ENCODE measurements around the gene SERTM1. TPM values are rescaled to one million over a fixed set of nuclear protein-coding genes. Genes with fewer than 3 reads are reported as not detected.

The SERTM1 gene
- polyA plus RNA-seq, 1 donor from 2014 or later, result not detected

- H3K27me3 ChIP-seq (ENCODE audit: insufficient read depth, low read depth, low read length), result no peaks in the 10 kb centered on the region
- H3K79me2 ChIP-seq (replicated peaks; ENCODE audit: insufficient read depth, low read length), result no peaks in the 10 kb centered on the region
- no peak overlapping the region for H3K4me2 ChIP-seq (ENCODE audit: low read length)
- no peak for TF ChIP-seq CTCF (IDR thresholded peaks at IDR 0.05; ENCODE audit: poor library complexity, severe bottlenecking)
- no peak for TF ChIP-seq RAD21 (conservative IDR thresholded peaks at IDR 0.05)
- TF ChIP-seq REST (IDR thresholded peaks at IDR 0.05; ENCODE audit: borderline replicate concordance), result no peak
- no peak for TF ChIP-seq MXI1 (conservative IDR thresholded peaks at IDR 0.05; ENCODE audit: poor library complexity, severe bottlenecking)
- no peak for TF ChIP-seq POLR2AphosphoS5 (IDR thresholded peaks at IDR 0.05)
- TF ChIP-seq TAF1 (IDR thresholded peaks at IDR 0.05; ENCODE audit: low read depth), result no peak
- no peak for TF ChIP-seq EZH2 (IDR thresholded peaks at IDR 0.05; ENCODE audit: borderline replicate concordance, insufficient read depth, low read length, poor library complexity, severe bottlenecking)
- TF ChIP-seq EP300 (conservative IDR thresholded peaks at IDR 0.05; ENCODE audit: poor library complexity, severe bottlenecking), result no peak
- no peak for TF ChIP-seq SMC3 (conservative IDR thresholded peaks at IDR 0.05; ENCODE audit: poor library complexity)
- H3K4me3 ChIP-seq (ENCODE audit: low read length), result no peak overlapping the region
- H3K27ac ChIP-seq (ENCODE audit: low read length), result no peak overlapping the region
- no peak overlapping the region for H3K9ac ChIP-seq (ENCODE audit: low read length)
- H4K20me1 ChIP-seq (ENCODE audit: insufficient read depth), result no peaks in the 10 kb centered on the region
- no peaks in the 10 kb centered on the region for H3K9me2 ChIP-seq (ENCODE audit: insufficient read depth, low read length)
- H3F3A ChIP-seq (ENCODE audit: insufficient read depth, low read length, poor library complexity, severe bottlenecking), result no peaks in the 10 kb centered on the region
- no peaks in the 10 kb centered on the region for H3K9me3 ChIP-seq (ENCODE audit: low read length)
- H3K36me3 ChIP-seq (ENCODE audit: insufficient read depth, low read length), result no peaks in the 10 kb centered on the region
- H2AFZ ChIP-seq (ENCODE audit: low read depth, low read length), result no peak overlapping the region
Measured at GRCh38 chr13:36630181-36630803, 43.5 kb upstream of the SERTM1 start.

GRCh38 chr13:36639610-36640009 lies 34.2 kb upstream of the SERTM1 start:
- no peaks in the 10 kb centered on the region for H3K9me2 ChIP-seq (ENCODE audit: insufficient read depth, low read length)

More at GRCh38 chr13:36639610-36640009, 34.2 kb upstream of the SERTM1 start:
- H4K20me1 ChIP-seq (ENCODE audit: insufficient read depth), result no peaks in the 10 kb centered on the region
- H3K36me3 ChIP-seq (ENCODE audit: insufficient read depth, low read length), result no peaks in the 10 kb centered on the region
- H3K9me3 ChIP-seq (ENCODE audit: low read length), result no peaks in the 10 kb centered on the region
- H3K9ac ChIP-seq (ENCODE audit: low read length), result no peak overlapping the region
- H3K27me3 ChIP-seq (ENCODE audit: insufficient read depth, low read depth, low read length), result no peaks in the 10 kb centered on the region
- no peak overlapping the region for H3K4me3 ChIP-seq (ENCODE audit: low read length)
- TF ChIP-seq POLR2AphosphoS5 (IDR thresholded peaks at IDR 0.05) (no peak), TAF1 (IDR thresholded peaks at IDR 0.05; ENCODE audit: low read depth) (no peak), EP300 (conservative IDR thresholded peaks at IDR 0.05; ENCODE audit: poor library complexity, severe bottlenecking) (no peak), MXI1 (conservative IDR thresholded peaks at IDR 0.05; ENCODE audit: poor library complexity, severe bottlenecking) (no peak), SMC3 (conservative IDR thresholded peaks at IDR 0.05; ENCODE audit: poor library complexity) (no peak), RAD21 (conservative IDR thresholded peaks at IDR 0.05) (no peak), CTCF (IDR thresholded peaks at IDR 0.05; ENCODE audit: poor library complexity, severe bottlenecking) (no peak), EZH2 (IDR thresholded peaks at IDR 0.05; ENCODE audit: borderline replicate concordance, insufficient read depth, low read length, poor library complexity, severe bottlenecking) (no peak), REST (IDR thresholded peaks at IDR 0.05; ENCODE audit: borderline replicate concordance) (no peak)
- no peak overlapping the region for H3K4me2 ChIP-seq (ENCODE audit: low read length)
- no peak overlapping the region for H3K27ac ChIP-seq (ENCODE audit: low read length)
- no peaks in the 10 kb centered on the region for H3F3A ChIP-seq (ENCODE audit: insufficient read depth, low read length, poor library complexity, severe bottlenecking)
- H3K79me2 ChIP-seq (replicated peaks; ENCODE audit: insufficient read depth, low read length), result no peaks in the 10 kb centered on the region
- H2AFZ ChIP-seq (ENCODE audit: low read depth, low read length), result no peak overlapping the region

All from neural cell (in vitro differentiated cells).